Kidney (tissue), 14 donors: ENCODE data around the gene TSEN2. TPM values are rescaled to one million over a fixed set of nuclear protein-coding genes. Genes with fewer than 3 reads are reported as not detected.
A peak's percentile ranks its signal among the peaks of the same experiment; 100 is the strongest.

ENCODE experiments used
- DNase-seq, 5 donors: peaks; one replicate each; pipeline ENCODE4 v3.0.0-alpha.2; 2013 to 2020
- FAIRE-seq: peaks from 2 replicates; lab custom pipeline; 2012; peaks lifted over from hg19 to GRCh38; lab: Jason Lieb, UNC
- H3K27ac ChIP-seq, 2 donors: one replicate each; pipeline ENCODE4 v1.7.0; 2013; ENCODE audit warnings: low read depth in 2 of 2, low read length in 2 of 2, inconsistent platforms in 1 of 2
- H3K27me3 ChIP-seq: one replicate; pipeline ENCODE4 v1.7.1; 2013; ENCODE audit warnings: low read length, inconsistent platforms; ENCODE audit not compliant: control insufficient read depth, insufficient read depth
- H3K36me3 ChIP-seq, 3 donors: one replicate each; pipeline versions ENCODE4 v1.7.0 to v1.7.1; 2013; ENCODE audit warnings: low read length in 3 of 3, control low read depth in 1 of 3, inconsistent platforms in 1 of 3; ENCODE audit not compliant: insufficient read depth in 3 of 3, control insufficient read depth in 2 of 3
- H3K4me1 ChIP-seq, 3 donors: one replicate each; pipeline versions ENCODE4 v1.7.0 to v1.7.1; 2013; ENCODE audit warnings: low read length in 3 of 3, inconsistent platforms in 1 of 3, low read depth in 1 of 3; ENCODE audit not compliant: control insufficient read depth in 2 of 3, insufficient read depth in 2 of 3
- H3K4me3 ChIP-seq, 3 donors: one replicate each; pipeline versions ENCODE4 v1.7.0 to v1.8.1; 2013; ENCODE audit warnings: low read length in 3 of 3, control low read depth in 1 of 3, inconsistent platforms in 1 of 3
- H3K9ac ChIP-seq, 3 donors: one replicate each; pipeline versions ENCODE4 v1.7.0 to v1.7.1; 2013; ENCODE audit warnings: low read length in 3 of 3, control low read depth in 1 of 3, inconsistent platforms in 1 of 3
- H3K9me3 ChIP-seq, 3 donors: one replicate each; pipeline versions ENCODE4 v1.7.0 to v1.7.1; 2013; ENCODE audit warnings: low read length in 3 of 3, control low read depth in 1 of 3, inconsistent platforms in 1 of 3; ENCODE audit not compliant: control insufficient read depth in 2 of 3, insufficient read depth in 1 of 3
- CTCF ChIP-seq: IDR thresholded peaks from 3 replicates; pipeline ENCODE4 v1.5.1; 2012; ENCODE audit warnings: mild to moderate bottlenecking, moderate library complexity, borderline replicate concordance; ENCODE audit not compliant: insufficient read depth; ENCODE audit errors: extremely low read depth
- intact Hi-C: fragments of 100-400 bp; cut with DNase I; formaldehyde crosslinking; loops from one replicate; pipeline ENCODE4 v1.11.1; 2022
- polyA plus RNA-seq: library from polyadenylated mRNA; stranded (reverse); fragments of 350-450 nt; fragmentation: Illumina TruSeq; extraction: RNeasy Lipid Tissue Mini Kit (QIAGEN cat#74804); gene quantifications from one replicate; pipeline ENCODE4 v1.2.3, GENCODE V29; 2014; ENCODE audit warnings: low read depth, low replicate concordance; ENCODE audit not compliant: insufficient read depth
- total RNA-seq: library from RNA; stranded (reverse); fragmentation: NEBNext Ultra II Directional; extraction: Animal tissue kit (Norgen Biotek cat#: 25700); gene quantifications from one replicate; pipeline ENCODE4 v1.2.1, GENCODE V29; 2021
- donor health status: control.
- donor health status: control.
- donor health status: control.
- donor health status: control.
- donor health status: control.
- donor health status: DM: yes; HTN: yes; CAD: no.
- donor health status: Normal renal cell carcinoma (clear cell type).

The TSEN2 gene
- total and polyA plus RNA-seq, 2 donors from 2014 or later: 10.3 to 20.7 TPM

- no peak for FAIRE-seq
- no peak overlapping the region for H3K27ac ChIP-seq
- H3K4me3 ChIP-seq: no peak overlapping the region
- no peaks in the 10 kb centered on the region for H3K9me3 ChIP-seq
- no peak overlapping the region for H3K9ac ChIP-seq
- TF ChIP-seq CTCF: no peak
- H3K4me1 ChIP-seq: peaks cover 0 to 7% (median 0%) of the 10 kb centered on the region in 3 donors
- no peaks in the 10 kb centered on the region for H3K27me3 ChIP-seq
- DNase-seq: no peak
- intact Hi-C loops: no loop called here
- H3K36me3 ChIP-seq: peaks cover 2 to 53% (median 33%) of the 10 kb centered on the region in 3 donors
Measured at GRCh38 chr3:12579456-12579855, 95.2 kb downstream of the TSEN2 start.

GRCh38 chr3:12579905-12580304 lies 95.6 kb downstream of the TSEN2 start:
- Histone ChIP-seq H3K27me3 (no peaks in the 10 kb centered on the region), H3K9me3 (no peaks in the 10 kb centered on the region), H3K27ac (no peak overlapping the region), H3K9ac (no peak overlapping the region), H3K4me3 (no peak overlapping the region), H3K36me3 (peaks cover 0 to 53% (median 33%) of the 10 kb centered on the region in 3 donors), H3K4me1 (peaks cover 0 to 7% (median 0%) of the 10 kb centered on the region in 3 donors)
- intact Hi-C loops: no loop called here
- no peak for DNase-seq
- FAIRE-seq: no peak
- TF ChIP-seq CTCF: no peak

GRCh38 chr3:12582730-12583129 lies 98.5 kb downstream of the TSEN2 start:
- intact Hi-C loops: no loop called here
- DNase-seq (no peak), FAIRE-seq (no peak)

More at GRCh38 chr3:12582730-12583129, 98.5 kb downstream of the TSEN2 start:
- Histone ChIP-seq H3K4me1 (peaks cover 0 to 7% (median 0%) of the 10 kb centered on the region in 3 donors), H3K27ac (peak overlapping the region in 1 of 2 donors; percentile 30), H3K4me3 (no peak overlapping the region), H3K27me3 (no peaks in the 10 kb centered on the region), H3K9ac (no peak overlapping the region), H3K9me3 (no peaks in the 10 kb centered on the region), H3K36me3 (peaks cover 6 to 34% (median 25%) of the 10 kb centered on the region in 3 donors)
- no peak for TF ChIP-seq CTCF

Other genes with a start within 250 kb of the TSEN2 start
- 19.2 TPM for gene PPARG, start 195.4 kb upstream of the TSEN2 start, total RNA-seq
- 19.0 TPM for gene PPARG, start 195.4 kb upstream of the TSEN2 start, polyA plus RNA-seq
- gene MKRN2OS, start 61.0 kb downstream of the TSEN2 start, total RNA-seq: 1.7 TPM
- not detected for gene MKRN2OS, start 61.0 kb downstream of the TSEN2 start, polyA plus RNA-seq
- gene MKRN2, start 72.6 kb downstream of the TSEN2 start, total RNA-seq: 27.0 TPM
- 15.9 TPM for gene MKRN2, start 72.6 kb downstream of the TSEN2 start, polyA plus RNA-seq
- gene RAF1, start 179.6 kb downstream of the TSEN2 start, total RNA-seq: 79.6 TPM
- gene RAF1, start 179.6 kb downstream of the TSEN2 start, polyA plus RNA-seq: 53.0 TPM